Mucosa of gallbladder (tissue), 1 donor: ENCODE data around the gene ADGRD2. TPM values are rescaled to one million over a fixed set of nuclear protein-coding genes. Genes with fewer than 3 reads are reported as not detected.

Experiments
- DNase-seq: peaks from one replicate; pipeline ENCODE4 v3.0.0-alpha.2; 2020; ENCODE audit warnings: low spot score
- total RNA-seq: library from RNA; stranded (reverse); gene quantifications from one replicate; pipeline ENCODE4 v1.2.1, GENCODE V29; 2021
- donor health status: DM: no; HTN: no; CAD: no.

ADGRD2 gene
- total RNA-seq, 1 donor from 2014 or later = not detected

GRCh38 chr9:124457079-124457886, 7.0 kb downstream of the ADGRD2 start:
- no peak for DNase-seq

- DNase-seq = no peak
These were observed 7.7 kb downstream of the ADGRD2 start for GRCh38 chr9:124457887-124458431.

- no peak for DNase-seq
These were observed 8.2 kb downstream of the ADGRD2 start for GRCh38 chr9:124458441-124458840.

GRCh38 chr9:124462739-124463138, 12.5 kb downstream of the ADGRD2 start:
- DNase-seq = no peak

- DNase-seq = no peak
These were observed 15.5 kb downstream of the ADGRD2 start for GRCh38 chr9:124465736-124466135.

- no peak for DNase-seq
These were observed 17.3 kb downstream of the ADGRD2 start for GRCh38 chr9:124467410-124468060.

- DNase-seq = no peak
These were observed 17.9 kb downstream of the ADGRD2 start for GRCh38 chr9:124468061-124468740.

GRCh38 chr9:124469011-124469832, 19.0 kb downstream of the ADGRD2 start:
- no peak for DNase-seq

GRCh38 chr9:124470306-124470705, 20.1 kb downstream of the ADGRD2 start:
- DNase-seq = no peak

GRCh38 chr9:124470726-124471125, 20.5 kb downstream of the ADGRD2 start:
- no peak for DNase-seq

- no peak for DNase-seq
These were observed 21.5 kb downstream of the ADGRD2 start for GRCh38 chr9:124471761-124472160.

- DNase-seq = no peak
These were observed 22.5 kb downstream of the ADGRD2 start for GRCh38 chr9:124472770-124473169.

- no peak for DNase-seq
These were observed 23.1 kb downstream of the ADGRD2 start for GRCh38 chr9:124473310-124473709.

GRCh38 chr9:124474151-124474550, 23.9 kb downstream of the ADGRD2 start:
- no peak for DNase-seq

GRCh38 chr9:124475158-124475867, 25.1 kb downstream of the ADGRD2 start:
- DNase-seq = no peak

GRCh38 chr9:124475868-124476690, 25.8 kb downstream of the ADGRD2 start:
- DNase-seq = no peak

GRCh38 chr9:124477211-124477647, 27.0 kb downstream of the ADGRD2 start:
- DNase-seq = no peak

- no peak for DNase-seq
These were observed 27.5 kb downstream of the ADGRD2 start for GRCh38 chr9:124477648-124478285.

GRCh38 chr9:124478354-124478753, 28.1 kb downstream of the ADGRD2 start:
- DNase-seq = no peak
